ENCODE measurements around the gene CCDC102A.

Gene CCDC102A

DNA sequence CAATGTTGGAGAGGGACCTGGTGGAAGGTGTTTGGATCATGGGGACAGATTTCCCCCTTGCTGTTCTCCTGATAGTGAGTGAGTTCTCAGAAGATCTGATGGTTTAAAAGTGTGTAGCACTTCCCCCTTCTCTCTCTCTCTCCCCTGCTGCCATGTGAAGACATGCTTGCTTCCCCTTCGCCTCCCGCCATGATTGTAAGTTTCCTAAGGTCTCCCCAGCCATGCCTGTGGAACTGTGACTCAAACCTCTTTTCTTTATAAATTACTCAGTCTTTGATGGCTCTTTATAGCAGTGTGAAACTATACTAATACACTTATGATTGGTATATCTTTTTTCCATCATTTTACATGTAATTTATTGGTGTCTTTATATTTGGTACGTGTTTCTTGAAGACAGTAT, 19.5 kb upstream of the CCDC102A start (continued):
- TF ChIP-seq ZNF132 (tag by site-specific recombination; IDR thresholded peaks at IDR 0.05; ENCODE audit: borderline replicate concordance), result no peak
- TF ChIP-seq ZNF169 (tag by site-specific recombination; IDR thresholded peaks at IDR 0.05), result no peak

- ChIA-PET CTCF (interaction anchor here (1.6 kb wide), 1 partner anchor 10 kb away, joined by 3 read pairs; no protein-coding TSS in a partner anchor), POLR2A (no interaction called here)
- TF ChIP-seq KLF16 (tag by site-specific recombination; IDR thresholded peaks at IDR 0.05) (no peak), ZNF707 (tag by site-specific recombination; IDR thresholded peaks at IDR 0.05) (no peak), ZBTB10 (tag by site-specific recombination; IDR thresholded peaks at IDR 0.05) (no peak), ZNF670 (tag by site-specific recombination; IDR thresholded peaks at IDR 0.05; ENCODE audit: low read depth) (no peak), ZNF426 (tag by site-specific recombination; IDR thresholded peaks at IDR 0.05) (no peak), ZBTB1 (tag by site-specific recombination; IDR thresholded peaks at IDR 0.05) (no peak), ZNF596 (tag by site-specific recombination; IDR thresholded peaks at IDR 0.05) (no peak), ZNF324 (tag by site-specific recombination; IDR thresholded peaks at IDR 0.05) (no peak), ZNF155 (tag by site-specific recombination; IDR thresholded peaks at IDR 0.05) (no peak), ZNF140 (tag by site-specific recombination; IDR thresholded peaks at IDR 0.05) (no peak), ZNF423 (tag by site-specific recombination; IDR thresholded peaks at IDR 0.05) (no peak), ELK4 (IDR thresholded peaks at IDR 0.05; ENCODE audit: borderline replicate concordance, low read depth, low read length) (no peak), ZNF701 (tag by site-specific recombination; IDR thresholded peaks at IDR 0.05) (no peak), ZNF48 (tag by site-specific recombination; IDR thresholded peaks at IDR 0.05) (no peak), ZNF169 (tag by site-specific recombination; IDR thresholded peaks at IDR 0.05) (no peak), ZNF350 (tag by site-specific recombination; IDR thresholded peaks at IDR 0.05) (no peak)
- TF ChIP-seq, protein P1, sequence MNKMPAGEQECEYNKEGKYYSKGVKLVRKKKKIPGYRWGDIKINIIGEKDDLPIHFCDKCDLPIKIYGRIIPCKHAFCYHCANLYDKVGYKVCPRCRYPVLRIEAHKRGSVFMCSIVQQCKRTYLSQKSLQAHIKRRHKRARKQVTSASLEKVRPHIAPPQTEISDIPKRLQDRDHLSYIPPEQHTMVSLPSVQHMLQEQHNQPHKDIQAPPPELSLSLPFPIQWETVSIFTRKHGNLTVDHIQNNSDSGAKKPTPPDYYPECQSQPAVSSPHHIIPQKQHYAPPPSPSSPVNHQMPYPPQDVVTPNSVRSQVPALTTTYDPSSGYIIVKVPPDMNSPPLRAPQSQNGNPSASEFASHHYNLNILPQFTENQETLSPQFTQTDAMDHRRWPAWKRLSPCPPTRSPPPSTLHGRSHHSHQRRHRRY (tag by site-specific recombination; IDR thresholded peaks at IDR 0.05), result no peak
- TF ChIP-seq, protein P2, sequence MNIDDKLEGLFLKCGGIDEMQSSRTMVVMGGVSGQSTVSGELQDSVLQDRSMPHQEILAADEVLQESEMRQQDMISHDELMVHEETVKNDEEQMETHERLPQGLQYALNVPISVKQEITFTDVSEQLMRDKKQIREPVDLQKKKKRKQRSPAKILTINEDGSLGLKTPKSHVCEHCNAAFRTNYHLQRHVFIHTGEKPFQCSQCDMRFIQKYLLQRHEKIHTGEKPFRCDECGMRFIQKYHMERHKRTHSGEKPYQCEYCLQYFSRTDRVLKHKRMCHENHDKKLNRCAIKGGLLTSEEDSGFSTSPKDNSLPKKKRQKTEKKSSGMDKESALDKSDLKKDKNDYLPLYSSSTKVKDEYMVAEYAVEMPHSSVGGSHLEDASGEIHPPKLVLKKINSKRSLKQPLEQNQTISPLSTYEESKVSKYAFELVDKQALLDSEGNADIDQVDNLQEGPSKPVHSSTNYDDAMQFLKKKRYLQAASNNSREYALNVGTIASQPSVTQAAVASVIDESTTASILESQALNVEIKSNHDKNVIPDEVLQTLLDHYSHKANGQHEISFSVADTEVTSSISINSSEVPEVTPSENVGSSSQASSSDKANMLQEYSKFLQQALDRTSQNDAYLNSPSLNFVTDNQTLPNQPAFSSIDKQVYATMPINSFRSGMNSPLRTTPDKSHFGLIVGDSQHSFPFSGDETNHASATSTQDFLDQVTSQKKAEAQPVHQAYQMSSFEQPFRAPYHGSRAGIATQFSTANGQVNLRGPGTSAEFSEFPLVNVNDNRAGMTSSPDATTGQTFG (tag by site-specific recombination; IDR thresholded peaks at IDR 0.05; ENCODE audit: borderline replicate concordance), result no peak
- TF ChIP-seq, protein P3, sequence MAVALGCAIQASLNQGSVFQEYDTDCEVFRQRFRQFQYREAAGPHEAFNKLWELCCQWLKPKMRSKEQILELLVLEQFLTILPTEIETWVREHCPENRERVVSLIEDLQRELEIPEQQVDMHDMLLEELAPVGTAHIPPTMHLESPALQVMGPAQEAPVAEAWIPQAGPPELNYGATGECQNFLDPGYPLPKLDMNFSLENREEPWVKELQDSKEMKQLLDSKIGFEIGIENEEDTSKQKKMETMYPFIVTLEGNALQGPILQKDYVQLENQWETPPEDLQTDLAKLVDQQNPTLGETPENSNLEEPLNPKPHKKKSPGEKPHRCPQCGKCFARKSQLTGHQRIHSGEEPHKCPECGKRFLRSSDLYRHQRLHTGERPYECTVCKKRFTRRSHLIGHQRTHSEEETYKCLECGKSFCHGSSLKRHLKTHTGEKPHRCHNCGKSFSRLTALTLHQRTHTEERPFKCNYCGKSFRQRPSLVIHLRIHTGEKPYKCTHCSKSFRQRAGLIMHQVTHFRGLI (tag by site-specific recombination; IDR thresholded peaks at IDR 0.05), result no peak
- TF ChIP-seq, protein P4, sequence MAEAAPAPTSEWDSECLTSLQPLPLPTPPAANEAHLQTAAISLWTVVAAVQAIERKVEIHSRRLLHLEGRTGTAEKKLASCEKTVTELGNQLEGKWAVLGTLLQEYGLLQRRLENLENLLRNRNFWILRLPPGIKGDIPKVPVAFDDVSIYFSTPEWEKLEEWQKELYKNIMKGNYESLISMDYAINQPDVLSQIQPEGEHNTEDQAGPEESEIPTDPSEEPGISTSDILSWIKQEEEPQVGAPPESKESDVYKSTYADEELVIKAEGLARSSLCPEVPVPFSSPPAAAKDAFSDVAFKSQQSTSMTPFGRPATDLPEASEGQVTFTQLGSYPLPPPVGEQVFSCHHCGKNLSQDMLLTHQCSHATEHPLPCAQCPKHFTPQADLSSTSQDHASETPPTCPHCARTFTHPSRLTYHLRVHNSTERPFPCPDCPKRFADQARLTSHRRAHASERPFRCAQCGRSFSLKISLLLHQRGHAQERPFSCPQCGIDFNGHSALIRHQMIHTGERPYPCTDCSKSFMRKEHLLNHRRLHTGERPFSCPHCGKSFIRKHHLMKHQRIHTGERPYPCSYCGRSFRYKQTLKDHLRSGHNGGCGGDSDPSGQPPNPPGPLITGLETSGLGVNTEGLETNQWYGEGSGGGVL (tag by site-specific recombination; IDR thresholded peaks at IDR 0.05), result no peak
- Histone ChIP-seq H3K36me3 (ENCODE audit: control insufficient read depth in 2 of 2, insufficient read depth in 1 of 2, low read length in 2 of 2) (no peaks in the 10 kb centered on the region), H3K4me3 (ENCODE audit: low read depth, low read length) (no peak overlapping the region), H3K9me3 (ENCODE audit: control insufficient read depth, insufficient read depth, low read depth, low read length) (no peaks in the 10 kb centered on the region), H3K4me1 (ENCODE audit: control insufficient read depth, insufficient read depth, low read length) (no peaks in the 10 kb centered on the region), H3K27ac (ENCODE audit: extremely low read depth, low read depth, low read length) (no peak overlapping the region)
These were observed 14.7 kb upstream of the CCDC102A start for GRCh38 chr16:57551057-57551456.

Data from HEK293 (cell line).